ENCODE measurements around the gene NCKAP5.
"Not testable (repeated sequence)": the region's sequence is repeated elsewhere in the genome, so short reads cannot be mapped to it uniquely, and the experiment has no call there.

The NCKAP5 gene

GRCh38 chr2:133475610-133476009 is 92.7 kb downstream of the NCKAP5 start:
- in situ Hi-C loops (cut with MboI; ENCODE audit: low sequenced_read_pairs) = no loop called here

- in situ Hi-C loops (cut with MboI; ENCODE audit: low sequenced_read_pairs) = not testable (repeated sequence)
Measured at GRCh38 chr2:133470446-133470845, 97.8 kb downstream of the NCKAP5 start.

GRCh38 chr2:133462811-133463210 is 105.5 kb downstream of the NCKAP5 start:
- in situ Hi-C loops (cut with MboI; ENCODE audit: low sequenced_read_pairs) = no loop called here

- in situ Hi-C loops (cut with MboI; ENCODE audit: low sequenced_read_pairs) = no loop called here
Measured at GRCh38 chr2:133461484-133461883, 106.8 kb downstream of the NCKAP5 start.

- in situ Hi-C loops (cut with MboI; ENCODE audit: low sequenced_read_pairs) = no loop called here
Measured at GRCh38 chr2:133459590-133459989, 108.7 kb downstream of the NCKAP5 start.

- in situ Hi-C loops (cut with MboI; ENCODE audit: low sequenced_read_pairs) = no loop called here
Measured at GRCh38 chr2:133458280-133458679, 110.0 kb downstream of the NCKAP5 start.

GRCh38 chr2:133457861-133458260 is 110.4 kb downstream of the NCKAP5 start:
- in situ Hi-C loops (cut with MboI; ENCODE audit: low sequenced_read_pairs) = no loop called here

GRCh38 chr2:133456971-133457370 is 111.3 kb downstream of the NCKAP5 start:
- in situ Hi-C loops (cut with MboI; ENCODE audit: low sequenced_read_pairs) = no loop called here

- in situ Hi-C loops (cut with MboI; ENCODE audit: low sequenced_read_pairs) = no loop called here
Measured at GRCh38 chr2:133456156-133456555, 112.1 kb downstream of the NCKAP5 start.

- in situ Hi-C loops (cut with MboI; ENCODE audit: low sequenced_read_pairs) = no loop called here
Measured at GRCh38 chr2:133453032-133453431, 115.2 kb downstream of the NCKAP5 start.

- in situ Hi-C loops (cut with MboI; ENCODE audit: low sequenced_read_pairs) = no loop called here
Measured at GRCh38 chr2:133452583-133452982, 115.7 kb downstream of the NCKAP5 start.

GRCh38 chr2:133452146-133452545 is 116.1 kb downstream of the NCKAP5 start:
- in situ Hi-C loops (cut with MboI; ENCODE audit: low sequenced_read_pairs) = no loop called here

GRCh38 chr2:133448195-133448594 is 120.1 kb downstream of the NCKAP5 start:
- in situ Hi-C loops (cut with MboI; ENCODE audit: low sequenced_read_pairs) = no loop called here

GRCh38 chr2:133447303-133447702 is 121.0 kb downstream of the NCKAP5 start:
- in situ Hi-C loops (cut with MboI; ENCODE audit: low sequenced_read_pairs) = no loop called here

- in situ Hi-C loops (cut with MboI; ENCODE audit: low sequenced_read_pairs) = no loop called here
Measured at GRCh38 chr2:133444465-133444864, 123.8 kb downstream of the NCKAP5 start.

- in situ Hi-C loops (cut with MboI; ENCODE audit: low sequenced_read_pairs) = no loop called here
Measured at GRCh38 chr2:133442393-133442792, 125.9 kb downstream of the NCKAP5 start.

GRCh38 chr2:133439565-133439920 is 128.7 kb downstream of the NCKAP5 start:
- in situ Hi-C loops (cut with MboI; ENCODE audit: low sequenced_read_pairs) = no loop called here

- in situ Hi-C loops (cut with MboI; ENCODE audit: low sequenced_read_pairs) = no loop called here
Measured at GRCh38 chr2:133438848-133439564, 129.3 kb downstream of the NCKAP5 start.

GRCh38 chr2:133438026-133438425 is 130.2 kb downstream of the NCKAP5 start:
- in situ Hi-C loops (cut with MboI; ENCODE audit: low sequenced_read_pairs) = no loop called here

GRCh38 chr2:133437492-133437891 is 130.8 kb downstream of the NCKAP5 start:
- in situ Hi-C loops (cut with MboI; ENCODE audit: low sequenced_read_pairs) = no loop called here

GRCh38 chr2:133434959-133435668 is 133.1 kb downstream of the NCKAP5 start:
- in situ Hi-C loops (cut with MboI; ENCODE audit: low sequenced_read_pairs) = no loop called here
